NCI-H510A treated with DMSO at 0.1 percent for 48 hours (cell line): ENCODE data around the gene CYB561.

Source experiments
- DNase-seq: peaks from one replicate; lab custom pipeline; 2025; lab: John Stamatoyannopoulos, UW

CYB561 gene

GRCh38 chr17:63451150-63451549 lies 5.0 kb upstream of the CYB561 start:
- DNase-seq, result no peak

- DNase-seq, result no peak
These were observed 4.4 kb upstream of the CYB561 start for GRCh38 chr17:63450551-63450950.

GRCh38 chr17:63448655-63449054 lies 2.5 kb upstream of the CYB561 start:
- DNase-seq, result no peak

DNA sequence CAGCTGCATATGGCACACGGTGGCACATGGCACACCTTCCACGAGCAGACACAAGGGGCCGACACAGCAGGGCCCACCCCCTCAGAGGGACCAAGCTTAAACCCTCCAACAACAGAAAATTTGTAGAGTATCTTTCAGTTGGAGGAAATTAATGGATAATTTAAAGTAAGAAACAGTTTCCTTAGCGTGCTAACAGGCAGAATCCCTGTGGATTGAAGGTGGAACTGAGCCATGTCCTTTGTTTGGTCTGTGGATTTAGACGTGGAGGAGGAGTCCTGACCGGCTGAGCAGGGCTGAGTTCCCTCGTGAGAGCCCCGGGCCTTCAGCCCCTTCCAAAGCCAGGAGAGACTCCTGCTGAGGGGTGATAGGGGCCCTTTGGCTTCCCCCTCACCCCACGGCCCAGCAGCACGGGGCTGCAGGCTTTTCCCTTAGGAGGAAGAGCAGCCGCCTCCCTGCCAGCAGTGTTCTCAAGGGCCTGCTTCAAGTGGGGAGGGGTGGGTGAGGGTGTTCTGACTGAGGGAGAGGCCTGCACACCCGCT lies 1.4 kb upstream of the CYB561 start:
- DNase-seq, result peak; percentile 70

GRCh38 chr17:63446753-63447470 lies 806 bp upstream of the CYB561 start:
- DNase-seq, result peak; percentile 84

- DNase-seq, result peak; percentile 84
These were observed 544 bp downstream of the CYB561 start for GRCh38 chr17:63445571-63445953.

- DNase-seq, result no peak
These were observed 1.0 kb downstream of the CYB561 start for GRCh38 chr17:63445065-63445464.

DNA sequence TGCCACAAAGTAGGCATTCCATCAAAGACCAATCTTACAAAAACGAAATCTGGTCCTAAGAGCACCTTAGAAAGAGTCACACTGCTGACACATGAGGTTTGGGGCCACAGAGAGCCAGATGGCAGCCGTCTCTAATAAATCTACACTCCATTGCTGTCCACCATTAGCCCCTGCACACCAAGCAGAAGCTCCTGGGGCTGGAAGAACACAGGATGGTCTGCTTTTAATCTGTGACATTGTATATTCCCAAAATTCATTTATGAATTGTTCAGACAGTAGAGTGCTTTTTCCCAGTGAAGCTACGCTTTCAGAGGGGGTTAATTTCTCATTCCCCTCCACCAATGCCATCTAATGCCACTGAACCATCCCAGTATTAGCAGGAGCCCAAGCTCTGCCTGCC lies 1.6 kb downstream of the CYB561 start:
- DNase-seq, result no peak

DNA sequence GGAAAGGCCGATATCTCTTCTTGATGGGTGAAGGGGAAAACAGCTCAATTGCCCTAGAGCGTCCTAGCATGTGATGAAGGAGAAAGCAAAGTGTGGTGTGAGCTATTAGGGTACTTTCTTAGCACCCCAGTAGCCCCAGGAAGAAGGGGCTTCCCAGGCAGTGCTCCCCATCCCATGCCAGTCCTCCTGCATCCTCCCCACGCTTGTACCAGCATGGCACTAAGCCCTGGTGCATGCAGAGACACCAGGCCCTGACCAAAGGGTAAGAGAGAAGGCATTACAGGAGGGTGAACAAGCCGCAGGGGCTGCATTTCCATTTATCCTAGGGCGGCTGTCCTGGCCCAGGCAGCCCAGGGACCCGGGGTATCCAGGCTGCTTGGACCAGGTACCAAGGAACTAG lies 3.1 kb downstream of the CYB561 start:
- no peak for DNase-seq

- DNase-seq, result no peak
These were observed 3.5 kb downstream of the CYB561 start for GRCh38 chr17:63442549-63443035.

GRCh38 chr17:63442074-63442473 lies 4.0 kb downstream of the CYB561 start:
- no peak for DNase-seq

DNA sequence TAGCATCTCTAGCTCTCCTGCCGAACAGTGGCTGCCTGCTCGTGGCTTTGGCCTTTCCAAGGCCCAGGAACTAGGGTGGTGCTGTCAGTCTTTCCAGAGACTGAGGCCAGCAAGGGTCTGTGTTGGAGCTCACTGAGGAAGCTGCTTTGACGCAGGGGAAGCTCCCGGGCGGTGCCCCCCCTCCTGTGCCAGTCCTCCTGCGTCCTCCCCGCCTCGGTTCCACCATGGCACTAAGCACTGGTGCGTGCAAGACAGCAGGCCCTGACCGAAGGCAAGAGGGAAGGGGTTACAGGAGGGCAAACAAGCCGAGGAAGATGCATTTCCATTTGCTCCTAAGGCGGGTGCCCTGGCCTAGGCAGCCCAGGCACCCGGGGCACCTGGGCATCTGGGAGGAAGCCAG lies 4.5 kb downstream of the CYB561 start:
- DNase-seq, result no peak

DNA sequence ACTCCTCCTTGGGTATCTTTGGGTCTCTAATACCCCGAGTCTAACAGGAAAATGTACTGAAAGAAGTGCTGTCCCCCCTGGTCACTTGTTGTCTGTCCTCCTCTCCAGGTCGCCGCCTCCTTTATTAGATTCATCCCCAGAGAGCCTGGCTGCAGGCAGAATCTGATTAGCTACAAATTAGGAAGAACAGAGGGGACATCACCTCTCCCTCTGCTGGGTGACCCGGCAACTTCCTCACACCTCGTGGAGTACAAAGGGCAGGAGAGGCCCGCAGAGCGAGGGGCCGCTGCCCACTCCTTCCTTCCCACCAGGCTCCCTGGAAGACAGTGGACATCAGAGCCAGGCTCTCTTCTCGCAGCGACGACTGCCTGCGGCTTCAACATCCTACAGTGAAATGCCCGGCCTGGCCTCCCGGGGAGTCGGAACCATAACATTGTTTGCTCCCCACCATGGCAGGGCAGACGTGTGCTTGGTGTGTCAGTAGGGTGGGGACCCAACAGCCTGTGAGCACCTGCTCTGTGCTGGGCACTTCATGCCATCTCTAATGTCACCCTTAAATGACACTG lies 5.3 kb downstream of the CYB561 start:
- no peak for DNase-seq

DNA sequence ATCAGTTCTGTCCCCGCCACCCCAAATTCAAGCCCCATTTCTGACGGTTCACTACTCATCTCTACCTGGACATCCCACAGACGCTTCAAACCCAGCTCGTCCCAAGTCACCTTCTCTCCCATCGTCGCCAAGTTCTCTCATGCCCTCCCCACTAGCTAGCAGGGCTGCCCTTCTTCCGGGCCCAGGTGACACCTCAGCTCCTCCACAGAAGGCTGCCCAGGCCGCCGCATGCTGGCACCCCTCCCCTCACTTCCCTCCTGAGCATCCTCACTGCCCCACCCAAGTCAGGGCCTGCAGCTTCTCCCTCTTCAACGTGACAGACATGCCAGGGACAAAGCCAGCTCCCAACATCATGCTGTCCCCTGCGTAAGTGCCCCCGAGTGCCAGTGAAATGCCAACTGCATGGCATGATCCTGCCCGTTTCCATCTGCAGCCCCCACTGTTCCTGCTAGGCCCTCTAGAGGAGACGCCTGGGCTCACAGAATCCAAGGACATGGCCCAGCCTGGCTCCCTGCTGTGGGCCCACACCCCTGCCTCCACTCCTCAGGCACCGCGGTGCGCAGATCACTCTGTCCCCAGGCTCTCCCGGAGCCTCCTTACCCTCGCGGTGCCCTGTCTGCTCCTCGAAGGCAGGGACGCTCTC lies 5.9 kb downstream of the CYB561 start:
- no peak for DNase-seq

- DNase-seq, result no peak
These were observed 6.4 kb downstream of the CYB561 start for GRCh38 chr17:63439687-63440086.

GRCh38 chr17:63438092-63439051 lies 7.7 kb downstream of the CYB561 start:
- no peak for DNase-seq

DNA sequence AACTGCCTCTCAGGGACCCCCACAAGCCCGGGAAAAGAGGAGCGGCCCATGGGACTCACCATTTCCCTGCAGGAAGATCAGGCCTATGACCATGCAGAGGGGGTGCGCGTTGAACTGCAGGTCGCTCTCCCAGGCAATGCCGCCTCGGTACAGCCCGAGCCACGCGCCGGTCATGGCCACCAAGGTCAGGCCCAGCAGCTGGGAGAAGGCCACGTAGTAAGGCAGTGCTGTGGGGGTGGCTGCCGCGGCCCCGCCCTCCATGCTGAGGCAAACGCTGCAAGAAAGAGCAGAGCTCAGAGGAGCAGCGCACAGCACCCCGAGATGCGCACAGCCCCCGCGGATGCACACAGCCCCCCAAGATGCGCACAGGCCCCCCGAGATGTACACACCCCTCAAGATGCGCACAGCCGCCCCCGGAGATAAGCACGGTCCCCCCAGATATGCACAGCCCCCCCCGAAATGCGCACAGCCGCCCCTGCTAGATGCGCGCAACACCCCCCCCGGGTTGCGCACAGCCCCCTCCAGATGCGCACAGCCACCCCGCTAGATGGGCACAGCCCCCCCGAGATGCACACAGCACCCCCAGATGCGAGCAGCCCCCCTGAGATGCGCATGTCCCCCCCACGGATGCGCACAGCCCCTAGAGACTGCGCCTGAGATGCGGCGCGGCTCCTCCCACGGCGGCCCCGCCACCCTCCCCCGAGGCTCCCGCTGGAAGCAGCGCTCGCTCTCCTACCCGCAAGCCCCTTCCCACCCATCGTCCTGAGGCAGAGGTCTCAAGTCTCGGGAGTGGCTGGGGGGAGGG lies 8.6 kb downstream of the CYB561 start:
- DNase-seq, result no peak

- DNase-seq, result peak; percentile 20
These were observed 9.5 kb downstream of the CYB561 start for GRCh38 chr17:63436523-63437110.

- DNase-seq, result peak; percentile 94
These were observed 10.2 kb downstream of the CYB561 start for GRCh38 chr17:63435681-63436522.
